K562 (cell line): Measurements from ENCODE around the gene SLC17A9. TPM values are rescaled to one million over a fixed set of nuclear protein-coding genes. Genes with fewer than 3 reads are reported as not detected.

Experiments
- DMBX1 ChIP-seq: fragments of 250-450 bp; sonication (Bioruptor Pico); IDR thresholded peaks from 2 replicates; pipeline ENCODE4 v1.8.0; 2022; ENCODE audit warnings: inconsistent platforms, mild to moderate bottlenecking, moderate library complexity, borderline replicate concordance
- DNMT1 ChIP-seq: fragments of 450-650 bp; IDR thresholded peaks from 2 replicates; pipeline ENCODE4 v1.6.1; 2016; ENCODE audit warnings: antibody characterized with exemption, mild to moderate bottlenecking
- GATA2 ChIP-seq: sonication (generic); formaldehyde crosslinking; IDR thresholded peaks from 2 replicates; pipeline ENCODE4 v1.4.0; 2020; ENCODE audit warnings: mild to moderate bottlenecking, missing genetic modification reagents
- HIVEP1 ChIP-seq: fragments of 250-450 bp; sonication (Bioruptor Pico); IDR thresholded peaks from 2 replicates; pipeline ENCODE4 v1.4.0; 2020; ENCODE audit warnings: mild to moderate bottlenecking
- MAFG ChIP-seq: fragments of 450-650 bp; conservative IDR thresholded peaks from 2 replicates; pipeline ENCODE4 v1.6.1; 2016; ENCODE audit warnings: missing genetic modification characterization, missing compliant biosample characterization
- NFRKB ChIP-seq: fragments of 450-650 bp; IDR thresholded peaks from 2 replicates; pipeline ENCODE4 v1.6.1; 2016; ENCODE audit warnings: low read depth
- NR2C2 ChIP-seq, 2 experiments: fragments of 200-800 bp in 1 of 2; sonication (Bioruptor generic) in 1 of 2; sonication (generic) in 1 of 2; formaldehyde crosslinking in 1 of 2; IDR thresholded peaks; 2 replicates each; pipeline versions ENCODE4 v1.6.1 to v1.8.0; 2016 to 2022; ENCODE audit warnings: mild to moderate bottlenecking in 1 of 2, missing compliant biosample characterization in 1 of 2, missing genetic modification characterization in 1 of 2, missing genetic modification reagents in 1 of 2
- PTRF ChIP-seq: fragments of 450-650 bp; IDR thresholded peaks from 2 replicates; pipeline ENCODE4 v1.6.1; 2016; ENCODE audit warnings: mild to moderate bottlenecking, missing genetic modification characterization, missing compliant biosample characterization
- REST ChIP-seq, 2 experiments: fragments of 450-650 bp; formaldehyde crosslinking in 1 of 2; IDR thresholded peaks; 2 replicates each; pipeline versions ENCODE4 v1.4.0 to v1.6.1; 2014 to 2020; ENCODE audit warnings: mild to moderate bottlenecking in 2 of 2, borderline replicate concordance in 1 of 2, low read depth in 1 of 2
- UBTF ChIP-seq, 2 experiments: IDR thresholded peaks; 2 replicates each; pipeline ENCODE4 v1.6.1; 2012; ENCODE audit warnings: improper control_type of control experiment in 2 of 2, low read depth in 2 of 2, low read length in 2 of 2, borderline replicate concordance in 1 of 2
- VEZF1 ChIP-seq: fragments of 200-800 bp; sonication (Bioruptor generic); IDR thresholded peaks from 2 replicates; pipeline ENCODE4 v1.6.1; 2017; ENCODE audit warnings: missing genetic modification characterization, missing compliant biosample characterization
- ZNF12 ChIP-seq: sonication (generic); formaldehyde crosslinking; IDR thresholded peaks from 2 replicates; pipeline ENCODE4 v1.4.0; 2020; ENCODE audit warnings: mild to moderate bottlenecking, missing genetic modification reagents
- ZNF165 ChIP-seq: fragments of 250-450 bp; sonication (Bioruptor Pico); IDR thresholded peaks from 2 replicates; pipeline ENCODE4 v1.4.0; 2020; ENCODE audit warnings: borderline replicate concordance
- ZNF24 ChIP-seq: fragments of 450-650 bp; IDR thresholded peaks from 2 replicates; pipeline ENCODE4 v1.6.1; 2016
- ZNF717 ChIP-seq: fragments of 250-450 bp; sonication (Bioruptor Pico); IDR thresholded peaks from 2 replicates; pipeline ENCODE4 v1.5.0; 2021
- polyA plus RNA-seq, 8 experiments: library from polyadenylated mRNA; depleted of rRNA in 4 of 8; stranded (reverse) in 5 of 8; unstranded in 3 of 8; fragments of >200 nt; fragmentation: Nextera tagmentation in 2 of 8; fragmentation: Illumina TruSeq in 1 of 8; extraction: Ambion mirVana in 2 of 8; extraction: Trizol in 1 of 8; gene quantifications; 2 replicates each; pipeline versions ENCODE4 v1.2.1 to v1.2.3, GENCODE V29; 2011 to 2014; ENCODE audit warnings: inconsistent platforms in 1 of 8, missing spikeins in 1 of 8
- total RNA-seq, 7 experiments: library from RNA; depleted of rRNA in 6 of 7; stranded (reverse); fragments of >200 nt in 6 of 7; fragmentation: Illumina TruSeq in 2 of 7; extraction: Trizol in 2 of 7; gene quantifications; 2 replicates each; pipeline versions ENCODE4 v1.2.1 to v1.2.3, GENCODE V29; 2011 to 2021; ENCODE audit warnings: low replicate concordance in 1 of 7

Gene SLC17A9
- total and polyA plus RNA-seq, 9 of the 15 experiments (the other 6 are each of a cell fraction or from before 2014, with no cell fraction given) = 0.04 to 0.31 TPM; not detected in 7

GRCh38 chr20:62926229-62927127 lies 26.0 kb upstream of the SLC17A9 start, which contains the start of gene DIDO1 (continued):
- no peak for TF ChIP-seq REST (IDR thresholded peaks at IDR 0.05; ENCODE audit: borderline replicate concordance)
- peak; percentile 36 for TF ChIP-seq REST (CRISPR knock-in tag; IDR thresholded peaks at IDR 0.05; ENCODE audit: low read depth)
- no peak for TF ChIP-seq MAFG (tag)
- TF ChIP-seq ZNF24 = peak; percentile 12; the same call in 1 of the 2 replicates
- peak; percentile 87 for TF ChIP-seq VEZF1 (CRISPR knock-in tag)
- no peak for TF ChIP-seq NFRKB
- peak in 1 of 2 experiments; percentile 42; a peak in 1 of 4 replicates for TF ChIP-seq UBTF (IDR thresholded peaks at IDR 0.05; ENCODE audit: borderline replicate concordance in 1 of 2, low read depth in 2 of 2, low read length in 2 of 2)
- TF ChIP-seq ZNF12 (CRISPR knock-in tag) = no peak
- TF ChIP-seq NR2C2 (CRISPR knock-in tag; IDR thresholded peaks at IDR 0.05) = no peak
- TF ChIP-seq NR2C2 (tag; IDR thresholded peaks at IDR 0.05) = peak; percentile 5; the same call in 1 of the 2 replicates
- no peak for TF ChIP-seq GATA2 (CRISPR knock-in tag)
- no peak for TF ChIP-seq HIVEP1 (CRISPR knock-in tag)
- no peak for TF ChIP-seq ZNF717 (CRISPR knock-in tag)
- TF ChIP-seq DMBX1 (CRISPR knock-in tag) = no peak
- no peak for TF ChIP-seq DNMT1
- no peak for TF ChIP-seq PTRF
- TF ChIP-seq ZNF165 (CRISPR knock-in tag) = no peak
